HG03139 (cell line): ENCODE results near the gene NFKBIZ.

Experiments used
- ATAC-seq: cut with Tn5 transposase; IDR thresholded peaks from one replicate; pipeline ENCODE4 v1.9.1; 2021; ENCODE audit not compliant: unreplicated experiment

The NFKBIZ gene

DNA sequence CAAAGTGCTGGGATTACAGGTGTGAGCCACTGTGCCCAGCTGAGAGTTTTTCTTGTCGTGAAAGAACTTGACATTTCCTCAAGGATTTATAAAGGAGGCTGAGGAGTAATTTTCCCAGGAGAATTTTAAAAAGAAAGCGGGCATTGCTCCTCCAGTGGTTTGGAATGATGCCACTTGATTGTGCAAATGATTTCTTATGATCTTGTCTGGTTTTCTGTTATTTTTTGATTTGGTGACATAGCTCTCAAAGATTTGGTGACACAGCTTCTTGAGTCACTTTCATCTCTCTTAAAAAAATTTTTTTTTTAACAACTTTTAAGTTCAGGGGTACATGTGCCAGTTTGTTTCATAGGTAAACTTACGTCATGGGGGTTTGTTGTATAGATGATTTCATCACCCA lies 24.6 kb upstream of the NFKBIZ start:
- no peak for ATAC-seq

DNA sequence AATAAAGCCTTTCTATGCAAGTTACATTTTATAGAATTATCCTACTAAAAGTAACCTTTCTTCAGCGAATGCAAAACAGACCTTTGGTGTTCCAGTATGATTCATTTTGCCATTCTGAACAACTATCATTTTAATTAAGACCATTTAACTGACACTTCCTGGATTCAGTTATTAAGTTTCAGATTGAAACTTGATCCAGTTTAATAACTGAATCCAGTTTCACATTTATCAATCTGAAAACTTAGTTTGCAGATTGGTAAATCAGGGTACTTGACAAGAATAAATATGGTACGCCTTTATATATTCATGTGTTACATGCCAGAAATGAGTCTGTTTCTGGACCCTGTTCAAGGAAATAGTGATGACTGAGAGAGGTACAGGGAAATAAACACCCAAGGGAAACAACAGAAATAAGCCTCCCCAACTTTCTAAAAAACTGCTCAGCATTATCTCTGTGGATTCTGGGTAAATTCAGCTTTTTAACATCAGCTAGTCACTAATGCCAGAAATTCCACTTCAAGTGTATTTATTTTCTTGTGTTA lies 23.3 kb upstream of the NFKBIZ start:
- ATAC-seq: no peak

DNA sequence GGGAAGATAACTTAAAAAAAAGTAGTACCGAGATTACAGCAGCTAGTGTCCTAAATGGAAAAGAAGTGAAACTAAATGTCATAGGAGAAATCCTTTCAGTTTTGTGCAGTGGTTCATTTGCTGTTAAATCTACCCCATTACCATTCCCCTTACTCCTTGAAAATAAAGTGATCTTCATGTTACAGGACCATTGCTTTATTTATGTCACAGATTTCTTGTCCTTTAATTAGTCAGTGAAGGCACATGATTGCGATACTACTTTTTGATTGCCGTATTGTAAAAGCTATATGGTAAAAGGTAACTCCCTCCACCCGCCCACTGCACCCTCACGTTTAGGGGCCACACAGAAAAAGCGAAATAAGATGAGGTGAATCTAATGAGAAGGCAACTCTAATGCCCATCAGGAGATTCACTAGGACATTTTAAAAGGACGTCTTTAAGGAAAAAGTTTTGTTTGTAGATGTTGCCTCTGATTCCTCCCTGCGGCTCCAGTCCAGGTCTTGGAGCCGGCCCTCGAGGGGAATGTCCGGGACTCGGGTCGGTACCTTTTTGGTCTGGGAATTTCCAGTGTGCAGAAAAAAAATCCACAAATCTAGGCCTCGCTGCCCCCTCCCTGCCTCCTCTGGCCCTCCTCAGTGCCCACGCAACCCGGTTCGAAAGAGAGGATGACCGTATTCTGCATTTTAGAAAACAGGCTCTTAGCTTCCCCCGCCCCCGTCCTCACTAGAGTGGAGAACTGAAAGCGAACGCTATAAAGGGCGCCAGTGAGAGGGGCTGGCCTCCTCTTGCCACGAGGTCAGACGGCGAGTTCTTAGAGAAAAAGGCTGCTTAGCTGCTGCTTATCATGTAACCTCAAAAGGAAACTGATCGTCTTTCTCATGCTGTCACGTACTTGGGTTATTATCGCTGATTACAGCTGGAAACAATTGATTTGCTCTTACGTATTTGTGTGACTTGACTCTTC lies 21.8 kb upstream of the NFKBIZ start:
- peak; percentile 79 for ATAC-seq

DNA sequence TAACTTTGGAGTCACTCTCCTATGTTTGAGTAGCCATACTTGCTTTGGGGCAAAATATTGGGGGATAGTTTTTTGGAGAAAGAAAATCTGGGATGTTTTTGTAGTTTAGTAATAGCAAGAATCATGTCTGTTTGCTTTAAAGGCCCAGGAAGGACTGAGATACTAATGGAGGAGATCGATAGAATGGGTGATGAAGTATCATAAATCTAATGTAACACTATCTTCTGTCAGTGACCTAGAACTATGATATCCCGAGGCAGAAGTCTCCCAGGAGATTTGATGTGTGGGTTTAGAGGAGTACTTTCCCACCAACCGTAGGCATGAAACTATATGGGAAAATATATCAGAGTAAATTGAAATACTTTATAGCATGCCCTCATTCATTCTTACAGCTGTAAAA lies 21.0 kb upstream of the NFKBIZ start:
- ATAC-seq: no peak

DNA sequence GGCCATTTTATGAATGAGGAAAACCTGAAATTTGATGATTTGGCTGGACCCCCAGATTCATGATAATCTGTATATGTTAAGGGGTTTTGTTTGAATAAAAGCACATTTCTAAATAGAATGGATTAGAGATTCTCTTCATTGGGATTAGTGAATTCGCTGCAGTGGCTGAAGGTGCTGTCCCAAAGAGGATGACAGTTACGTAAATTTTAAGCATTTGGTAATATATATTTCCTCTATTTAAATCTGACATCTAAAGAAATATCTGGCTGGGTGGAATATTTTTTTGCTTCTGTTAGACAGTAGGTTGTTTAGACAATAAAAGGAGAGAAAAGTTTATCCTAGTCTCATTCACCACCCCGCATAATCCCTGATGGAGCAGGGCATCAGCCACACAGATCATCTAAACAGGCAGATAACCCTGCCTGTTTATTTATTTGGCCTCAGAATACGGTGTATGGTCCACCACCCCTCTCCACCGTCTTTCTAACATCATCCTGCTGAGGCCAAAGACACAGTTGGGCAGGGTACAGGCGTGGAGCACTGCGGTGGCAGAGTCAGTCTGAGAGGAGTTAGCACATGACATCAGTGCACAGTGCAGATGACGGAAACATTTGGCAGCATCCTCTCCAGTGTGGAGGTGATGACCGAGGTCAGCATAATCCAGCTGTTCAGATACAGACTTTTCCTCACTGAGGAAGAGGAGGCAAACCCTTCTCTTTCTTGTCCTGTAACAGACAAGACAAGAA lies 20.4 kb upstream of the NFKBIZ start:
- peak; percentile 41 for ATAC-seq

DNA sequence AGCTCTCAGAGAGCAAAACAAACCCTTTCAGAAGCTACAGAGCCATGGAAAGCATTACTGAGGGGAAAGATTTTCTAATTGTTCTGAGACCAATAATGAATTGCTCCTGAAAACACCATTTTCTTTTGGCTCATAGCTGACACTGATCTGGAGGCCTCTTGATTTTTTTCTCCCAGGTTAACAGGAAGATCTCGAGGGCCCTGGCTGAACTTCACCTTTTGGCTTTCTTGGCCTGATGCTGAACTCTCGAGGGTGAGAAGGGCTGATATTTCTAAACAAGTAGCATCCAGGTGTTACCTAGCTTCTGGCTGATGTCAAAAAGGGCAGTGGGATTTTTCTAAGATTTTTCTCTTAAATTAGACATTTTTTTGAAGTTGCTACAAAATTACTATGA lies 19.9 kb upstream of the NFKBIZ start:
- no peak for ATAC-seq

DNA sequence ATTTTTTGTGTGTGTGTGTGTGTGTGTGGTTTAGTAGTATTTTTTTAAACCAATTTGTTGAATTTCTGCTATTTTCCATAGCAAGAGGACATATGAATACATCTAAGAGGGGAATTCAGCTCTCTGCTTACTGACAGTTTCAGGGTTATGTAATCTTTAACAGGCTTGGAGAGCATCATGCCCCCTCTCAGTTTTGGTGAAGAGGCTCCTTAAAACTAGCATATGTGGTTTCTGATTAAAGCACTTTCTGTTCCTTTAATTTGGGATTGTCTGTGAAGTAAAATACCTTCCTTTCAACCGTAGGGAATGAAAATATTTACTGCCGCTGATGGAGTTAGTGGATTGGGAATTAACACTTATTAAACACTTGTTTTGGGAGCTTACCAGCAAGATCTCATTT lies 19.4 kb upstream of the NFKBIZ start:
- ATAC-seq: no peak

DNA sequence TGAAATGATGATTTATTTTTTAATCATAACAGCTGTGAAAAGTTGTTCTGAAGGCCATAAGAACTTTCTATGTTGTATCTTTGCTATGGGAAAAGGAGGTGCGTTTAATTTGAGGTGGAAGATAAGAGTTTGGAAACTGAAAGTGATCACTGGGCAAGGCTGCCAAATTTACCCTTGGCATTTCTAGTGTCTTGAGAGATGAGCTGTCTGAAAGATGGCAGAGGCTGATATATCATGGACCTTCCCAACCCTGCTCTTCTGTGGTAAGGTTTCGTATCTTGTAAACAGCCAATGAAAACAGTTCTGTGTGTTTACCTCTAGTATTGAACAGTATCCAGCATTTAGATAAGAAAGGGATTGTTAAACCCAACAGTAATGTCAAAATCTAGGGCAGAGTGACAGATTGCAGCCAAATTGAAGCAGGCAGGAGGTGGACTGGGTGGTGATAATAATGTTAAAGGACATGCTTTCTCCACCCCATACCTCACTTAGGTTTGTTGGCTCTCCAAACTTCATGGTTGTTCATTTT lies 15.8 kb upstream of the NFKBIZ start:
- ATAC-seq: no peak

DNA sequence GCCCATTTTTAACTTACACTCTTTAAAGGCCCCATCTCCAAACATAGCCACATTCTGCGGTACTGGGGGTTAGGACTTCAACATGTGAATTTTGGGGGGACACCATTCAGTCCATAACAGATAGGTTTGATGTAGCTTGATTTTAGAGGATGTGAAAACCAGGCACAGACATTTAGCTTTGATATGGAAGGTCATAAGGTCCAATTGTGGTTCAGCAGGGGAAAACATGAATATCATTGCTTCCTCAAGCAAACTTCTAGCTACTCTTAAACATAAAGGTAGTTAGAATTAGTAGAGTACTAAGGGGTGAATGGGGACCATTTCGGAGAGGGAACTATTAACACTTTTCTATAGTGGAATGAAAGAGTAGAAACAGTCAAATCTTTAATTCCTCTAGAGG lies 13.6 kb upstream of the NFKBIZ start:
- no peak for ATAC-seq

DNA sequence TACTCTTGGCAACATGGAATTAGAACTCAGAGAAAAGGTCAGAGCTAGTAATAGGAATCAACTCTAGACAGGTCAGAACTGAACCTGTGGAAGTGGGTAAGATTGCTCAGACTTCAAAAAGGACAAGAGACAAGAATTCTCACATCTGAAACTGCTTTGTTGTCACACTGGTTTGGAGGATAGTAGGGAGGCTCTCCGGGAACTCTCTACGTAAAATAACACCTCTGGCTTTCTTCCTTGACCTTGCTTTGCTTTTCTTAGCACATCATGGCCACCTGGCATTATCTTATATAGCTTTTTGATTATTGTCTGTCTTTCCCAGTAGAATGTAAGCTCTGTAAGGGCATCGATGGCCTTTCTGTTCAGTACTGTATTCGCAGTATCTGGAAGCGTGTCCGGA lies 13.2 kb upstream of the NFKBIZ start:
- no peak for ATAC-seq

DNA sequence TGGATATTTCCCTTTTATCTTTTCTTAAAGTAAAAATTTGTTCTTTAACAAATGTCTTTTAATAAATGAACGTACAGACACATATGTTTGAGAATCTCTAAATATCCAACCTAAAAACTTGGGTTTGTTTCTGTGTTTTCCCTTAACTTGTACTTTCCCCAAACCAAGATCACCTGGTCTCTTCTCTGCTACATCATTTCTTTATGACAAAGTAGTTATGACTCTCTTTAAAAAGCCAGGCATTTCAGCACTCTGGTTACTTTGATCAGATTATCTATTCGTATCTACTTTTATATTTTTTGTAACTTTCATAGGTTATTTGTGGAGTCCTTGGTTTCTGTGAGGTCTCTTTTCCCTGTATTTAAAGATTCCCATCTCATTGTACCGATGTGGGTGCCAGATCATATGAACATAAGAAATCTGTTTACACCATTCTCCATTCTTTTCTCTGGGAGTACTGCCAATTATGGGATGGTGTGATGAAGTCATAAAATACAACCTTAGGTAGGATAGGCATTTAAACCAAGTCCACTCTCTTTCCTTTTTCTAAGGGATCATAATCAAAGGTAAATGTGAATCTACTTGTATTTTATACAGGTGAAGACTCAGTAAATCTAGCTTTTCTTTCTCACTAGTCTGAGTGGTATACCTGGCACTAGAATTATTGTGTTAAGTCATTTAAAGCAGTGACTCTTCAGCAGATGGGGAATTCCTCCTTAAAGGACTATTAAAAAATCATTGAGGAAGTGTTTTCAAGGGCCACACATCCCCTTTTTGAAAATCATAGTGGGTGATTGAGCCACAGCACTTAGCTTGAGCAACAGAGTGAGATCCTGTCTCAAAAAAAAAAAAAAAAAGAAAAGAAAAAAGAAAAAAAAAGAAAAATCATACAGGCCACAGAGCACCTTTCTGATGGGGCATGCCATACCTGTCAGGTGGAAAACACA lies 12.4 kb upstream of the NFKBIZ start:
- no peak for ATAC-seq

DNA sequence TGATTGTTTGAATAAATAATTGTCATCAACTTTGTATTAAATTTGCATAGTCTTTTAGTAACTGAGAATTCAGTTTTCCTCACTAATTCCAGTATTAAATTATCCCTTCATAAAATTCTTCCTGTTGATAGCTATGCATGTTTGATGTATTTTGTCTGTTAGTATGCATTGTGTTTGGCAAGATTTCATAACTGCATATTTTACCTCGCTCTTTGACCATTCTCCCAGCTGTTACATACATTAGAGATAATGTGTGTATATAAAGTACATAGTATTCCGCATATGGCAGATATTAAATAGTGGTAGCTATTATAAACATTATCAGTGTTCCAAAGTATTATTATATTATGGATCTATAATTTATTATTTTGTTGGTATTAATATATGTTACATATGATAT lies 10.6 kb upstream of the NFKBIZ start:
- no peak for ATAC-seq

DNA sequence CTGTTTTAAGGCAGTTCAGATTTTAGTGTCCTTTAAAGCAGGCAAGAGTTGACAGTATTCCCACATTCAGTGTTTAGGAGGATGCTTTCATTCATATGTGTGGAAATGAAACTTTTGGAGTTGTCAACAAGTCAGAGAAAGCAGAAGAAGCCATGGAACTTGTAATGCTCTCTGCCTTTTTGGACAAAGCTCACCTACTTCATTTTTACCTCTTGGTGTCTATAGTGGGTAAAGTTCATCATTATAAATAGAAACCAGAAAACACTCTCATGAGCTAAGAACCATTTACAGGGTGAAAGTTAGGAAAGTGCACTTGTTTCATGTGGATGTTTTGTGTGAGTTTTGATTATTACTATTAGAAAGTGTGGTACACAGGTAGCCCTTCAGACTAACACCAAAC lies 9.2 kb upstream of the NFKBIZ start:
- ATAC-seq: no peak

DNA sequence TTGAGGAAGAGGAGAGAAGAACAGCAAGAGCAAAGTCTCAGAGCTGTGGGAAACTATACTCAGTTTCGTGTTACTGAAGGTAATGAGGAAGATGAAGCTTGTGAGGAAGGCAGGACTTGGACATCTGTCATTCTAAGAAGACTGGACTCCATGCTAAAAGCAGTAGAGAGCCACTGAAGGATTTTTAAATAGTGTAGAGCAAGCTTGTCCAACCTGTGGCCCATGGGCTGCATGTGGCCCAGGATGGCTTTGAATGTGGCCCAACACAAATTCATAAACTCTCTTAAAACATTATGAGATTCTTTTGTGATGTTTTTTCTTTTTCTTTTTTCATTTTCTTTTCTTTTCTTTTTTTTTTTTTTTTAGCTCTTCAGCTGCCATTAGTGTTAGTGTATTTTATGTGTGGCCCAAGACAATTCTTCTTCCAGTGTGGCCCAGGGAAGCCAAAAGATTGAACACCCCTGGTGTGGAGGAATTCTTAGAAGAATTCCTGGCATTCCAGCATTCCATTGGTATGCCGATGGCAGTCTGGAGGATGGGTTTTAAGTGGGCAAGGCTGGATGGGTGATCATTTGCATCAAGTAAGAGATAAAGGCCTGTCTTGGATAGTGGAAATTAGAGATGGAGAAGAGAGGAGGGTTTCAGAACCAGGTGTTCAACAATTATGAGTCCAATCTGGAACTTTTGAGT lies 6.9 kb upstream of the NFKBIZ start:
- no peak for ATAC-seq

DNA sequence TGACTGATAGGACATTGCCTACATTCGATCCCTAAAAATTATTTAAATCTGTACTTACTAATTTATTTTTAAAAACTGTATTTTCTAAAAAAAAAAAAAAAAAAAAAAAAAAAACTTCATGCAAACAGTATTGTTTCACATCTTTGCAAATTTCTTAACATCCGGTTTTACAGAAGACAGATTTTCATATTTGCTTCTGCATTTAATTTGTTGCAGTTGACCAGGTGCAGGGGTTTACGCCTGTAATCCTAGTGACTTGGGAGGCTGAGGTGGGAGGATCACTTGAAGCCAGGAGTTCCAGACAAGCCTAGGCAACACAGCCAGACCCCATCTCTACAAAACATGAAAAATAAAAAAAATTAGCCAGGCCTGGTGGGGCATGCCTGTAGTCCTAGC lies 6.4 kb upstream of the NFKBIZ start:
- ATAC-seq: no peak

DNA sequence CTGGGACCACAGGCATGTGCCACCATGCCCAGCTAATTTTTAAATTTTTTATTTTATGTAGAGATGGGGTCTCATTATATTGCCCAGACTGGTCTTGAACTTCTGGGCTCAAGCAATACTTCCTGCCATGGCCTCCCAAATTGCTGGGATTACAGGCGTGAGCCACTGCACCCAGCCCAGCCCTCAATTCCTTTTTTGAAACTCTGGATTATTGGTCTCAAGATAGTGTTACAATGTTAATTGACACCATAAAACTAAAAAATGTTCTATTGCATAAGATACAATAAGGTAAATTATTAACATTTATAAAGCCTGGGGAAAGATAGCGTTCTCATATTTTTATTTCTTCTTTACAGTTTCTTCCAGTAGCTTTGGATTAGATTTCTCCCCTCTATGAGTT lies 3.9 kb upstream of the NFKBIZ start:
- no peak for ATAC-seq

DNA sequence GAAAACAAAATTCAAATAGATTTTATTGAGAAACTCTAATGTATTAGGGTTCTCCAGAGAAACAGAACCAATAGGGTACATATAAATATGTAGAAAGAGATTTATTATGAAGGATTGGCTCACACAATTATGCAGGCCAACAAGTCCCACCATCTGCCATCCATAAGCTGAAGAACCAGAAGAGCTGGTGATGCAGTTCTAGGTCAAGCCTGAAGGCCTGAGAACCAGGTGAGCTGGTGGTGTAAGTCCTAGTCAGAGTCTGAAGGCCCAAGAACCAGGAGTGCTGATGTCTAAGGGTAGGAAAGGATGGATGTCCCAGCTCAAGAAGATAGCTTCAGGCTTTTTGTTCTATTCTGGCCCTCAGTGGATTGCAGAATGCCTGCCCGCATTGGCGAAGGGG lies 2.6 kb upstream of the NFKBIZ start:
- ATAC-seq: no peak

DNA sequence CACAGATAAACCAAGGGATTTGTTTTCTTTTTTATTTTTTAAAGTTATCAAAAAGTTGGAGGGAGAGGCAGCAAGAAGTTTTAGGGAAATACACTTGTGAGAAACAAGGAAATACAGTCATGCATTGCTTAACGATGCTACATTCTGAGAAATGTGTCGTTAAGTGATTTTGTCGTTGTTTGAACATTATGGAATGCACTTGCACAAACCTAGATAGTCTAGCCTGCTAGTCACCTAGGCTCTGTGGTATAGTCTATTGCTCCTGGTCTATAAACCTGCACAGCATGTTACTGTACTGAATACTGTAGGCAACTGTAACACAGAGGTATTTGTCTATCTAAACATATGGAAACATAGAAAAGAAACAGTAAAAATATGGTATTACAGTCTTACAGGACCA lies 2.0 kb upstream of the NFKBIZ start:
- ATAC-seq: no peak

DNA sequence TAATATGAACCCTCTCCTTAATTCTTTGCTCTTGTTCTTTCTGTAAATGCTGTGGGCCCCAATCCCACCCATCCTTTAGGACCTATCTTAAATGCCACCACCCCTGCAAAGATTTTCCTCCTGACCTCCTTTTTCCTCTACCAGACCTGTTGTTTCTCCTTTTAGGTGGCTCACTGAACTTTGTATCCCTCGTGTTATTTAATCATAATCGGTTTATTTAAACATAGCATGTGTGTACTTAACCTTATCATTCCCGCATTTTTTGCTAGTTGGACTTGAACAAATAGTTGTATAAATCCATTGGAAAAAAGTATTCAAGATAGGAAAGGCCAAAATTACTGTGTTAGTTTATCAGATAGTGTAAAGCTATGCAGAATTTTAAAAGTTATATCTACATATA lies 988 bp upstream of the NFKBIZ start:
- no peak for ATAC-seq

DNA sequence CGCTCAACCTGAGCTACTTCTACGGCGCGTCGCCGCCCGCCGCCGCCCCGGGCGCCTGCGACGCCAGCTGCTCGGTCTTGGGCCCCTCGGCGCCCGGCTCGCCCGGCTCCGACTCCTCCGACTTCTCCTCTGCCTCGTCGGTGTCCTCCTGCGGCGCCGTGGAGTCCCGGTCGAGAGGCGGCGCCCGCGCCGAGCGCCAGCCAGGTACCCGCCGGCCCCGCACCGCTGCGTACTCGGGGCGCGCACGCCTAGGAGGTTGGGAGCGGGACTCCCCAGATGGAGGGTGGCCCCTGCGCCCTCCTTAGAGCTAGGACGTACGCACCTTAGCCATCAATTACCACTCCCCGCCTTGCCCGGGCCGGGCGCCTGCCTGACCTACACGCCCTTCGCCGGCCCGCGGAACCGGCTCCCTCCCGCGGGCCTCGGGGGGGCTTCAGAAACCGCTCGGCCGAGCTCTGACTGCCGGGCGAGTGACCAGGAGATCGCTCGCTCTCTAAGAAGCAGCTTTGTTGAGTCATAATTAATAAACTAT lies 466 bp downstream of the NFKBIZ start:
- ATAC-seq: peak; percentile 19
